Aorta (tissue), 5 donors: ENCODE measurements around the gene NCOA7. TPM values are rescaled to one million over a fixed set of nuclear protein-coding genes. Genes with fewer than 3 reads are reported as not detected.
"Not testable (repeated sequence)": the region's sequence is repeated elsewhere in the genome, so short reads cannot be mapped to it uniquely, and the experiment has no call there.

Experiments
- ATAC-seq: fragments of 200-7000 bp; cut with Tn5 transposase; one replicate; pipeline ENCODE4 v1.9.1; 2022; ENCODE audit warnings: moderate library complexity; ENCODE audit not compliant: low FRiP score
- DNase-seq, 2 donors: peaks; one replicate each; pipeline ENCODE4 v3.0.0-alpha.2; 2020
- H3K27ac ChIP-seq, 2 donors: one replicate each; pipeline ENCODE4 v1.5.1; 2013; ENCODE audit warnings: low read length in 2 of 2, mild to moderate bottlenecking in 2 of 2, moderate library complexity in 2 of 2, control low read depth in 1 of 2, inconsistent platforms in 1 of 2, low read depth in 1 of 2
- H3K27me3 ChIP-seq, 2 donors: one replicate each; pipeline ENCODE4 v1.6.1; 2013; ENCODE audit warnings: control low read depth in 1 of 2, low read length in 1 of 2, mild to moderate bottlenecking in 1 of 2, moderate library complexity in 1 of 2; ENCODE audit not compliant: insufficient read depth in 2 of 2, control insufficient read depth in 1 of 2
- H3K36me3 ChIP-seq, 2 donors: one replicate each; pipeline ENCODE4 v1.6.1; 2013; ENCODE audit warnings: control low read depth in 1 of 2, low read length in 1 of 2, mild to moderate bottlenecking in 1 of 2; ENCODE audit not compliant: insufficient read depth in 2 of 2, control insufficient read depth in 1 of 2
- H3K4me1 ChIP-seq, 2 donors: one replicate each; pipeline ENCODE4 v1.6.1; 2013; ENCODE audit warnings: low read length in 2 of 2, control low read depth in 1 of 2, mild to moderate bottlenecking in 1 of 2, moderate library complexity in 1 of 2; ENCODE audit not compliant: insufficient read depth in 2 of 2, control insufficient read depth in 1 of 2
- H3K4me3 ChIP-seq, 2 donors: one replicate each; pipeline ENCODE4 v1.5.1; 2013; ENCODE audit warnings: low read length in 2 of 2, control low read depth in 1 of 2, mild to moderate bottlenecking in 1 of 2
- H3K9me3 ChIP-seq: one replicate; pipeline ENCODE4 v1.6.1; 2013; ENCODE audit warnings: mild to moderate bottlenecking, low read length; ENCODE audit not compliant: control insufficient read depth
- WGBS, 2 donors: extraction: QIAGEN DNeasy Blood & Tissue Kit; methylation state at CpG; one replicate each; pipeline ENCODE4 v1.1.7; 2013; 5-methylcytosine and 5-hydroxymethylcytosine counted together
- intact Hi-C, 2 donors: fragments of 100-400 bp; cut with DNase I; formaldehyde crosslinking; loops; one replicate each; pipeline versions ENCODE4 v1.14.2 to v1.15.0; 2022
- polyA plus RNA-seq, 2 donors: library from polyadenylated mRNA; stranded (reverse); fragments of 200-250 nt; gene quantifications; one replicate each; pipeline ENCODE4 v1.2.3, GENCODE V29; 2013
- total RNA-seq, 2 donors: library from RNA; stranded (reverse); fragmentation: NEBNext Ultra II Directional; extraction: Animal tissue kit (Norgen Biotek cat#: 25700); gene quantifications; one replicate each; pipeline ENCODE4 v1.2.1, GENCODE V29; 2021
- donor health status: healthy with polysubstance abuse.
- donor health status: Bipolar disorder and iron deficiency.
- donor health status: DM: no; HTN: no; CAD: no.
- donor health status: DM: no; HTN: no; CAD: no.
- donor health status: DM: yes; HTN: yes; CAD: no.

NCOA7 gene
- total and polyA plus RNA-seq, 4 donors: 12.3 to 82.1 (median 40.3) TPM

- DNase-seq, H3K4me3 ChIP-seq, intact Hi-C loops, H3K27me3 ChIP-seq, ATAC-seq, H3K27ac ChIP-seq, H3K9me3 ChIP-seq, H3K4me1 ChIP-seq, H3K36me3 ChIP-seq: not testable (repeated sequence)
- WGBS, 2 donors: 68 to 71% methylated on average over 2 of the region's 2 CpGs
Observed at GRCh38 chr6:125912430-125912829, 121.7 kb downstream of the NCOA7 start.

GRCh38 chr6:125913145-125913544 is 122.4 kb downstream of the NCOA7 start:
- peaks cover 2 to 6% of the 10 kb centered on the region in 2 donors for H3K36me3 ChIP-seq
- no peak overlapping the region for H3K4me3 ChIP-seq
- intact Hi-C loops: no loop called here
- H3K4me1 ChIP-seq: no peaks in the 10 kb centered on the region
- DNase-seq: no peak
- H3K27me3 ChIP-seq: no peaks in the 10 kb centered on the region
- H3K9me3 ChIP-seq: no peaks in the 10 kb centered on the region
- 93 to 98% methylated on average over 1 of the region's 1 CpG for WGBS, 2 donors
- H3K27ac ChIP-seq: no peak overlapping the region
- no peak for ATAC-seq

- intact Hi-C loops: no loop called here
- Histone ChIP-seq H3K27me3 (no peaks in the 10 kb centered on the region), H3K36me3 (peaks cover 0 to 6% of the 10 kb centered on the region in 2 donors), H3K9me3 (no peaks in the 10 kb centered on the region), H3K4me1 (no peaks in the 10 kb centered on the region), H3K27ac (no peak overlapping the region), H3K4me3 (no peak overlapping the region)
- DNase-seq: no peak
- 63 to 70% methylated on average over 5 of the region's 5 CpGs for WGBS, 2 donors
- no peak for ATAC-seq
Observed at GRCh38 chr6:125913864-125914351, 123.1 kb downstream of the NCOA7 start.

GRCh38 chr6:125918230-125918629 is 127.5 kb downstream of the NCOA7 start:
- no peaks in the 10 kb centered on the region for H3K27me3 ChIP-seq
- no peak for DNase-seq
- 76% methylated on average over 4 of the region's 4 CpGs for WGBS, 2 donors
- ATAC-seq: no peak
- peak overlapping the region in 1 of 2 donors; percentile 48 for H3K27ac ChIP-seq
- intact Hi-C loops: loop anchor here in 1 of 2 donors (5.0 kb wide), 1 partner anchor 39 kb away; the partner anchor contains the start of gene HINT3
- H3K4me3 ChIP-seq: no peak overlapping the region
- H3K9me3 ChIP-seq: no peaks in the 10 kb centered on the region
- H3K4me1 ChIP-seq: peaks cover 0 to 3% of the 10 kb centered on the region in 2 donors
- peaks cover 8 to 10% of the 10 kb centered on the region in 2 donors for H3K36me3 ChIP-seq

- ATAC-seq (peak; percentile 86), DNase-seq (peak in 1 of 2 donors; percentile 47)
- Histone ChIP-seq H3K27me3 (no peaks in the 10 kb centered on the region), H3K9me3 (no peaks in the 10 kb centered on the region), H3K4me1 (peaks cover 0 to 3% of the 10 kb centered on the region in 2 donors), H3K27ac (peak overlapping the region in 1 of 2 donors; percentile 12), H3K4me3 (peak overlapping the region; percentile 48 to 51), H3K36me3 (peaks cover 9 to 10% of the 10 kb centered on the region in 2 donors)
- 34 to 36% methylated on average over 13 of the region's 13 CpGs for WGBS, 2 donors
- intact Hi-C loops: loop anchor here in 1 of 2 donors (5.0 kb wide), 1 partner anchor 38 kb away; the partner anchor contains the start of gene HINT3
Observed at GRCh38 chr6:125918681-125919566, 128.2 kb downstream of the NCOA7 start.

- intact Hi-C loops: loop anchor here in 1 of 2 donors (5.0 kb wide), 1 partner anchor 38 kb away; the partner anchor contains the start of gene HINT3
- DNase-seq: no peak
- peaks cover 10 to 11% of the 10 kb centered on the region in 2 donors for H3K36me3 ChIP-seq
- no peaks in the 10 kb centered on the region for H3K27me3 ChIP-seq
- H3K9me3 ChIP-seq: no peaks in the 10 kb centered on the region
- H3K27ac ChIP-seq: no peak overlapping the region
- 73 to 81% methylated on average over 3 of the region's 3 CpGs for WGBS, 2 donors
- no peak for ATAC-seq
- H3K4me3 ChIP-seq: peak overlapping the region in 1 of 2 donors; percentile 51
- peaks cover 0 to 3% of the 10 kb centered on the region in 2 donors for H3K4me1 ChIP-seq
Observed at GRCh38 chr6:125919618-125920017, 128.9 kb downstream of the NCOA7 start.

- Histone ChIP-seq H3K4me3 (no peak overlapping the region), H3K27ac (no peak overlapping the region), H3K9me3 (no peaks in the 10 kb centered on the region), H3K36me3 (peaks cover 8 to 10% of the 10 kb centered on the region in 2 donors), H3K27me3 (no peaks in the 10 kb centered on the region), H3K4me1 (peaks cover 0 to 3% of the 10 kb centered on the region in 2 donors)
- ATAC-seq (no peak), DNase-seq (no peak)
- intact Hi-C loops: no loop called here
- 94 to 97% methylated on average over 8 of the region's 8 CpGs for WGBS, 2 donors
Observed at GRCh38 chr6:125922322-125922860, 131.6 kb downstream of the NCOA7 start.

- ATAC-seq: no peak
- H3K9me3 ChIP-seq: no peaks in the 10 kb centered on the region
- intact Hi-C loops: no loop called here
Observed at GRCh38 chr6:125923366-125923877, 132.7 kb downstream of the NCOA7 start.

More at GRCh38 chr6:125923366-125923877, 132.7 kb downstream of the NCOA7 start:
- Histone ChIP-seq H3K4me3 (no peak overlapping the region), H3K27ac (no peak overlapping the region), H3K4me1 (peaks cover 0 to 3% of the 10 kb centered on the region in 2 donors), H3K27me3 (no peaks in the 10 kb centered on the region), H3K36me3 (peaks cover 9 to 10% of the 10 kb centered on the region in 2 donors)
- 60 to 63% methylated on average over 4 of the region's 4 CpGs for WGBS, 2 donors
- no peak for DNase-seq
